GM23338 (cell line): Measurements from ENCODE around the gene CDKN1A.

Experiments used
- CREB1 ChIP-seq: fragments of 250-450 bp; sonication (Bioruptor Pico); IDR thresholded peaks from 2 replicates; pipeline ENCODE4 v1.5.0; 2020; ENCODE audit warnings: low read depth, mild to moderate bottlenecking, moderate library complexity
- CTCF ChIP-seq, 2 experiments: fragments of 200-600 bp in 1 of 2; sonication (generic) in 1 of 2; conservative IDR thresholded peaks; 2 replicates each; pipeline versions ENCODE4 v1.5.1 to v1.6.1; 2016 to 2017; ENCODE audit warnings: antibody characterized with exemption in 2 of 2, low read depth in 2 of 2, mild to moderate bottlenecking in 2 of 2, moderate library complexity in 1 of 2
- EZH2 ChIP-seq: fragments of 200-600 bp; sonication (generic); IDR thresholded peaks from one replicate; pipeline ENCODE4 v1.8.0; 2017; ENCODE audit warnings: antibody characterized with exemption, mild to moderate bottlenecking, low read depth; ENCODE audit not compliant: unreplicated experiment
- EZH2phosphoT487 ChIP-seq: fragments of 200-600 bp; sonication (generic); IDR thresholded peaks from one replicate; pipeline ENCODE4 v1.8.1; 2018; ENCODE audit warnings: antibody characterized with exemption; ENCODE audit not compliant: unreplicated experiment
- JUNB ChIP-seq: IDR thresholded peaks from one replicate; pipeline ENCODE4 v1.6.1; 2016; ENCODE audit warnings: antibody characterized with exemption; ENCODE audit not compliant: unreplicated experiment
- POLR2AphosphoS5 ChIP-seq: IDR thresholded peaks from 2 replicates; pipeline ENCODE4 v1.6.1; 2016; ENCODE audit warnings: antibody characterized with exemption, low read depth
- REST ChIP-seq: IDR thresholded peaks from one replicate; pipeline ENCODE4 v1.6.1; 2018; ENCODE audit warnings: antibody characterized with exemption; ENCODE audit not compliant: unreplicated experiment
- STAT1 ChIP-seq: IDR thresholded peaks from one replicate; pipeline ENCODE4 v1.6.1; 2016; ENCODE audit warnings: antibody characterized with exemption; ENCODE audit not compliant: unreplicated experiment
- ZNF114 ChIP-seq: fragments of 250-450 bp; sonication (Bioruptor Pico); IDR thresholded peaks from 2 replicates; pipeline ENCODE4 v1.5.0; 2020; ENCODE audit warnings: mild to moderate bottlenecking, moderate library complexity

GRCh38 chr6:36638579-36638978, 39.9 kb upstream of the CDKN1A start:
- no peak for TF ChIP-seq CTCF (conservative IDR thresholded peaks at IDR 0.05; ENCODE audit: low read depth in 2 of 2)
- no peak for TF ChIP-seq REST
- no peak for TF ChIP-seq EZH2phosphoT487
- no peak for TF ChIP-seq STAT1
- no peak for TF ChIP-seq EZH2
- TF ChIP-seq JUNB = no peak
- no peak for TF ChIP-seq POLR2AphosphoS5
- TF ChIP-seq ZNF114 = no peak
- TF ChIP-seq CREB1 (CRISPR knock-in tag) = no peak
